Ishikawa (cell line): ENCODE results near the gene RAI14.

Experiments used
- CREB1 ChIP-seq: IDR thresholded peaks from 2 replicates; pipeline ENCODE4 v1.6.1; 2012; ENCODE audit warnings: low read depth
- EP300 ChIP-seq: IDR thresholded peaks from 2 replicates; pipeline ENCODE4 v1.6.1; 2012; ENCODE audit warnings: borderline replicate concordance
- MAX ChIP-seq: IDR thresholded peaks from 2 replicates; pipeline ENCODE4 v1.6.1; 2012
- NFIC ChIP-seq: IDR thresholded peaks from 2 replicates; pipeline ENCODE4 v1.6.1; 2012
- RAD21 ChIP-seq: IDR thresholded peaks from 2 replicates; pipeline ENCODE4 v1.6.1; 2012; ENCODE audit warnings: low read depth
- REST ChIP-seq: IDR thresholded peaks from 2 replicates; pipeline ENCODE4 v1.6.1; 2012; ENCODE audit warnings: low read depth, mild to moderate bottlenecking
- TAF1 ChIP-seq: IDR thresholded peaks from 2 replicates; pipeline ENCODE4 v1.6.1; 2012; ENCODE audit warnings: low read depth, mild to moderate bottlenecking
- YY1 ChIP-seq: IDR thresholded peaks from 2 replicates; pipeline ENCODE4 v1.6.1; 2012; ENCODE audit warnings: low read depth

GRCh38 chr5:34724741-34725140, 68.6 kb downstream of the RAI14 start:
- TF ChIP-seq YY1, result no peak
- TF ChIP-seq EP300, result no peak
- TF ChIP-seq MAX, result no peak
- TF ChIP-seq REST, result no peak
- no peak for TF ChIP-seq NFIC
- TF ChIP-seq TAF1, result no peak
- TF ChIP-seq RAD21, result no peak
- TF ChIP-seq CREB1, result no peak
